Measurements from ENCODE around the gene BAZ1A. TPM values are rescaled to one million over a fixed set of nuclear protein-coding genes. Genes with fewer than 3 reads are reported as not detected.
"Not testable (repeated sequence)": the region's sequence is repeated elsewhere in the genome, so short reads cannot be mapped to it uniquely, and the experiment has no call there.

BAZ1A gene
- total RNA-seq, 2 experiments from 2014 or later: 47.4 to 49.4 TPM

DNA sequence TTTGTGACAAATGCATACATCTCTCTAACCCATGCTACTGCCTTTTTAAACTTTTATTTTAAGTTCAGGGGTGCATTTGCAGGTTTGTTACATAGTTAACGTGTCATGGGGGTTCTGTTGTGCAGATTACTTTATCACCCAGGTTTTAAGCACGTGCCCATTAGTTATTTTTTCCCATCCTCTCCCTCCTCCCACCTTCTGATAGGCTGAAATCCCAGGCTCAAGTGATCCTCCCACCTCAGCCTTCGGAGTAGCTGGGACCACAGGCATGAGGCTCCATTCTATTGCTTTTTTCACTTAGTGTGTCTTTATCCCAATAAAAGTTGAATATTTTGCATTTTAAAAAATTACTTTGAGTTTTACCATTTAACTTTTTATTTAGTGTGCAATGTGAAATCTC lies 68.9 kb downstream of the BAZ1A start:
- peaks cover 8% of the 10 kb centered on the region for H3K4me1 Mint-ChIP-seq (ENCODE audit: low read depth)
- ChIA-PET POLR2A (no interaction called here), CTCF (no interaction called here)
- ATAC-seq (no peak), DNase-seq (no peak)
- H3K4me3 Mint-ChIP-seq: no peak overlapping the region
- intact Hi-C loops (cut with micrococcal nuclease): no loop called here
- H3K36me3 Mint-ChIP-seq (ENCODE audit: low read depth): peaks cover 51% of the 10 kb centered on the region
- TF ChIP-seq, protein P1, sequence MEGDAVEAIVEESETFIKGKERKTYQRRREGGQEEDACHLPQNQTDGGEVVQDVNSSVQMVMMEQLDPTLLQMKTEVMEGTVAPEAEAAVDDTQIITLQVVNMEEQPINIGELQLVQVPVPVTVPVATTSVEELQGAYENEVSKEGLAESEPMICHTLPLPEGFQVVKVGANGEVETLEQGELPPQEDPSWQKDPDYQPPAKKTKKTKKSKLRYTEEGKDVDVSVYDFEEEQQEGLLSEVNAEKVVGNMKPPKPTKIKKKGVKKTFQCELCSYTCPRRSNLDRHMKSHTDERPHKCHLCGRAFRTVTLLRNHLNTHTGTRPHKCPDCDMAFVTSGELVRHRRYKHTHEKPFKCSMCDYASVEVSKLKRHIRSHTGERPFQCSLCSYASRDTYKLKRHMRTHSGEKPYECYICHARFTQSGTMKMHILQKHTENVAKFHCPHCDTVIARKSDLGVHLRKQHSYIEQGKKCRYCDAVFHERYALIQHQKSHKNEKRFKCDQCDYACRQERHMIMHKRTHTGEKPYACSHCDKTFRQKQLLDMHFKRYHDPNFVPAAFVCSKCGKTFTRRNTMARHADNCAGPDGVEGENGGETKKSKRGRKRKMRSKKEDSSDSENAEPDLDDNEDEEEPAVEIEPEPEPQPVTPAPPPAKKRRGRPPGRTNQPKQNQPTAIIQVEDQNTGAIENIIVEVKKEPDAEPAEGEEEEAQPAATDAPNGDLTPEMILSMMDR (IDR thresholded peaks at IDR 0.05): no peak
- H3K9me3 Mint-ChIP-seq: peaks cover 12% of the 10 kb centered on the region
- no peak overlapping the region for H3K27ac Mint-ChIP-seq
- no peaks in the 10 kb centered on the region for H3K27me3 Mint-ChIP-seq

DNA sequence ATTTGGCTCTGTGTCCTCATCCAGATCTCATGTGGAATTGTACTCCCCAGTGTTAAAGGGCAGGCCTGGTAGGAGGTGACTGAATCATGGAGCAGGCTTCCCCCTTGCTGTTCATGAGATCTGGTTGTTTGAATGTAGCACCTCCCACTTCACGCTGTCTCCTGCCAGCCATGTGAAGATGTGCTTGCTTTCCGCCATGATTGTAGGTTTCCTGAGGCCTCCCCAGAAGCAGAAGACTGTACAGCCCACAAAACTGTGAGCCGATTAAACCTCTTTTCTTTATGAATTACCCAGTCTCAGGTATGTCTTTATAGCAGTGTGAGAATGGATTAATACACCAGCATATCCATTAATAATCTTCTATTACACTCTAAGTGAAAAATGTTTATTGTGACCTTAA lies 70.2 kb downstream of the BAZ1A start:
- peaks cover 12% of the 10 kb centered on the region for H3K9me3 Mint-ChIP-seq
- POLR2A ChIA-PET: no interaction called here
- no peak overlapping the region for H3K4me3 Mint-ChIP-seq
- H3K27ac Mint-ChIP-seq: no peak overlapping the region
- CTCF ChIA-PET: no interaction called here
- TF ChIP-seq, protein P1 (IDR thresholded peaks at IDR 0.05): no peak
- peaks cover 61% of the 10 kb centered on the region for H3K36me3 Mint-ChIP-seq (ENCODE audit: low read depth)
- ATAC-seq (no peak), DNase-seq (no peak)
- intact Hi-C loops (cut with micrococcal nuclease): no loop called here
- H3K27me3 Mint-ChIP-seq: no peaks in the 10 kb centered on the region
- peaks cover 5% of the 10 kb centered on the region for H3K4me1 Mint-ChIP-seq (ENCODE audit: low read depth)

DNA sequence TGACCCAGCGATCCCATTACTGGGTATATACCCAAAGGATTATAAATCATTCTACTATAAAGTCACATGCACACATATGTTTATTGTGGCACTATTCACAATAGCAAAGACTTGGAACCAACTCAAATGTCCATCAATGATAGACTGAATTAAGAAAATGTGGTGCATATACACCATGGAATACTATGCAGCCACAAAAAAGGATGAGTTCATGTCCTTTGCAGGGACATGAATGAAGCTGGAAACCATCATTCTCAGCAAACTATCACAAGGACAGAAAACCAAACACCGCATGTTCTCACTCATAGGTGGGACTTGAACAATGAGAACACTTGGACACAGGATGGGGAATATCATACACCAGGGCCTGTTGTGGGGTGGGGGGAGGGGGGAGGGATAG lies 76.3 kb downstream of the BAZ1A start:
- DNase-seq; H3K27ac Mint-ChIP-seq; H3K4me1 Mint-ChIP-seq (ENCODE audit: low read depth); POLR2A ChIA-PET; CTCF ChIA-PET; H3K4me3 Mint-ChIP-seq; intact Hi-C loops (cut with micrococcal nuclease); H3K9me3 Mint-ChIP-seq; H3K27me3 Mint-ChIP-seq; ATAC-seq: not testable (repeated sequence)
- peaks cover 49% of the 10 kb centered on the region for H3K36me3 Mint-ChIP-seq (ENCODE audit: low read depth)

DNA sequence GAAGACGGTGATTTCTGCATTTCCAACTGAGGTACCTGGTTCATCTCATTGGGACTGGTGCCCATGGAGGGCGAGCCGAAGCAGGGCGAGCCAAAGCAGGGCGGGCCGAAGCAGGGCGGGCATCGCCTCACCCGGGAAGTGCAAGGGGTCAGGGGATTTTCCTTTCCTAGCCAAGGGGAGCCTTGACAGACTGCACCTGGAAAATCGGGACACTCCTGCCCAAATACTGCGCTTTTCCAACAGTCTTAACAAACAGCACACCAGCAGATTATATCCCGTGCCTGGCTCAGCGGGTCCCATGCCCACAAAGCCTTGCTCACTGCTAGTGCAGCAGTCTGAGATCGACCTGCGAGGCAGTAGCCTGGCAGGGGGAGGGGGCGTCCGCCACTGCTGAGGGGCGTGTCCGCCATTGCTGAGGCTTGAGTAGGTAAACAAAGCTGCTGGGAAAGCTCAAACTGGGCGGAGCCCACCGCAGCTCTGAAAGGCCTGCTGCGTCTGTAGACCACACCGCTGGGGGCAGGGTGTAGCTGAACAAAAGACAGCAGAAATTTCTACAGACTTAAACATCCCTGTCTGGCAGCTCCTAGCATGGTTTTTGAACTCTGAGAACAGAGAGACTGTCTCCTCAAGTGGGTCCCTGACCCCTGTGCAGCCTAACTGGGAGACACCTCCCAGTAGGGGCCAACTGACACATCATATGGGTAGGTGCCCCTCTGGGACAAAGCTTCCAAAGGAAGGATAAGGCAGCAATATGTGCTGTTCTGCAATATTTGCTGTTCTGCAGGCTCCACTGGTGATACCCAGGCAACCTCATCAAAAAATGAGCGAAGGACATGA lies 77.2 kb downstream of the BAZ1A start:
- H3K27ac Mint-ChIP-seq: no peak overlapping the region
- DNase-seq: no peak
- intact Hi-C loops (cut with micrococcal nuclease): no loop called here
- TF ChIP-seq, protein P1 (IDR thresholded peaks at IDR 0.05): no peak
- no peaks in the 10 kb centered on the region for H3K27me3 Mint-ChIP-seq
- no peaks in the 10 kb centered on the region for H3K9me3 Mint-ChIP-seq
- no peaks in the 10 kb centered on the region for H3K4me1 Mint-ChIP-seq (ENCODE audit: low read depth)
- no peak overlapping the region for H3K4me3 Mint-ChIP-seq
- POLR2A ChIA-PET: no interaction called here
- CTCF ChIA-PET: interaction anchor here (1.1 kb wide), 1 partner anchor 15 kb away, joined by 3 read pairs; no protein-coding TSS in a partner anchor
- peaks cover 49% of the 10 kb centered on the region for H3K36me3 Mint-ChIP-seq (ENCODE audit: low read depth)
- no peak for ATAC-seq

DNA sequence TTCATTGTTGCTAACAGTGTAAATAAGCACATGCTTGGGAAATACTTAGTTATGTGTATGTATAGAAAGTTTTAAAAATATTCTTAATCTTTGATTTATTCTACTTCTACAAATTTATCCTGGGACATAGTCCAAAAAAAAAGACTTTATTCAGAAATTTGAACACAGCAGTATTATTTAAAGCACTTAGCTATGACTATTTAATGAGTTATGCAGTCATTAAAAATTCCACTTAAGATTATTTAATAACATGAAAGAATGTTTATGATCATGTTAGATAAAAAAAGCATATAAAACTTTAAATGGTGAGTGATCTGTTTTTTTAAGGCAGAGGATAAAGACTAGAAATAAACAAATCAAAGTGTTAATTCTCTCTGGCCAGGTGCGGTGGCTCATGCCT lies 78.3 kb downstream of the BAZ1A start:
- Mint-ChIP-seq H3K9me3 (no peaks in the 10 kb centered on the region), H3K4me1 (ENCODE audit: low read depth) (no peaks in the 10 kb centered on the region), H3K27me3 (no peaks in the 10 kb centered on the region), H3K36me3 (ENCODE audit: low read depth) (peaks cover 47% of the 10 kb centered on the region), H3K4me3 (no peak overlapping the region), H3K27ac (no peak overlapping the region)
- DNase-seq (no peak), ATAC-seq (no peak)
- POLR2A ChIA-PET: no interaction called here
- TF ChIP-seq, protein P1 (IDR thresholded peaks at IDR 0.05): no peak
- intact Hi-C loops (cut with micrococcal nuclease): no loop called here
- CTCF ChIA-PET: no interaction called here

Data from activated CD8-positive, alpha-beta T cell treated with anti-CD3 and anti-CD28 coated beads for 36 hours (primary cell).